Measurements from ENCODE around the gene PTPRT.

The PTPRT gene

DNA sequence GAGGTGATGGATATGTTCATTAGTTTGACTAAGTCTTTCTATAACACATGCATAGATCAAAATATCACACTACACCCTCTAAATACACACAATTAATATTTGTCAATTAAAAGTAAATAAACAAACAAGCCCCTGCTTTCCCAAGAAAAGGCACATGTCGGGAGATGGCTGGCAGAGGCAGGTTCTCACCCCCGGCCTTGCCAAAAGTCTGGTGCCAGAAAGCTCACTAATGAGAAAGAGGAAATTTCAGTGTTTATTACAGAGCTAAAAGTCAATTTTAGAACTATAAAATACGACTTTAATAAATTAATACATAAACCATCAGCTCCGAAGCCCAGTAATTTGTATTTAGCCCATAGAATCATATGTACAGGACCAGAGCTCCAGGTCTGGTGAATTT lies 404.7 kb downstream of the PTPRT start:
- DNase-seq, result no peak

DNA sequence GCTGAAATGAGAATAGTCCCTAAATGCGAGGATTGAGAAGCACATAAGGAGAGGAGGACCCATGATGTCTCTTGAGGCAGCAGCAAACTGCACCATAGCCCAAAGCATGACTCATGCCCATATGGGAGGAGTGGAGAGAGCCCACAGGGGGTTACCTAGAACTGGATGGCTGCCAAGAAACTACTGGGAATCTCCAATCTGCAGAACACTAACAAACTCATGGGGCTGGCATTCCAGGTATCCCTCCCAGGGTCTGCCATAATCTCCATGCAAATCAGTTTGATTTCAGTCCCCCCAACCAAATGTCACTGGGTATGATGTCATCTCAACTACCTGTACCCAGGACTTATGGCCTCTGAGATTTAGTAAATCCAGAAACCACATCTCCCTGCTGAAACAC lies 410.5 kb downstream of the PTPRT start:
- no peak for DNase-seq

DNA sequence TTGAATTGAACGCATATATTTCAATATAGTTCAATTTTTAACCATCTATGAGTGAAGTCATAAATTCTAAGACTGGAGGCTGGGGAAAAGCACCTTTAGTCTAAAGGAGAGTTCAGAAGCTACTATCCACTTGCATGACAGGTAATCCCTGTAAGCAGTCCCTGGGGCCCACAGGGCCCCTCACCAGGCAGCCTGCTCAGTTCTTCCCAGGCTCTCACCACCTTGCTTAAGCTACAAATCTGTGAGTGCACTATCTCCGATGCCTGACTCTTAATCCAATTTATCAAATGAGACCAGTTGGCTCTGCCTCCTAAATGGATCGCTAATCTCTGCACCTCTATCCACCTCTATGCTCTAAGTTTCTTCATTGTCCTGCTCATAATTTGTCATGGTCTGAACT lies 413.8 kb downstream of the PTPRT start:
- no peak for DNase-seq

DNA sequence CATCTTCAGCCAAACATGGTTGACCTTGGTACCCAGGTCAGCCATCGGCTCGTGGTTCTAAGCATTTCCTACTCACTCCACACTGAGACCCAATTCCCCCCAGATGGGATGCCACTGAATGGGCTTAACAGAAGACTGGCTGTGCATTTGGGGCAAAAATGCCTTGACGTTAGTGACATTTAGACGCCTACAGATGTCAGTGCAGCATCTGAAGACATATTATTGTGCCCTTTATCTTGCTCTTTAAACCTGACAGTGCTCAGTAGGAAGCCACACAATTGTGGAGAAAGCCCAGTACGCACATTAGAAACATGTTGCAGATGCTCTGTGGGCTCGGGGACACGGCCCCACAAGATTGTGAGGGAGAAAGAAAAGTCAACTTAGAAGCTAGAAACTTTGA lies 414.7 kb downstream of the PTPRT start:
- no peak for DNase-seq

DNA sequence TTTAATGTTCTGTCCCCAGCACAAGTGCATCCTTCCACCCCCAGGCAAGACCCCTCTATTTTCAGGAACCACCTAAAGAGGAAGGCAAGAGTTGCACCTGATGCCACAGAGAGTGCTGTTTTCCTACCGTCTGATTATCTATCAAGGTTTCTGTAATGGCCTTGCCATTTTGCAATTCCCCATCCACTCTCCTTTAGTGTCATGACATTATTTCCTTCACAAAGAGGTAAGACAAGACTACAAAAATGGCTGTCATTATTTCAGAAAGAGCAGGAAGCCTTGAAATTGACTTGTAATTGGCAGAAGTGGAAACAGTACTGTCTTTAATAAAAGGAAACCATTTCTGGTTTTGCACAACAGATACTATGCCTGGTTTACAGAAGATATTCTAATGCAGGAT lies 426.7 kb downstream of the PTPRT start:
- no peak for DNase-seq

DNA sequence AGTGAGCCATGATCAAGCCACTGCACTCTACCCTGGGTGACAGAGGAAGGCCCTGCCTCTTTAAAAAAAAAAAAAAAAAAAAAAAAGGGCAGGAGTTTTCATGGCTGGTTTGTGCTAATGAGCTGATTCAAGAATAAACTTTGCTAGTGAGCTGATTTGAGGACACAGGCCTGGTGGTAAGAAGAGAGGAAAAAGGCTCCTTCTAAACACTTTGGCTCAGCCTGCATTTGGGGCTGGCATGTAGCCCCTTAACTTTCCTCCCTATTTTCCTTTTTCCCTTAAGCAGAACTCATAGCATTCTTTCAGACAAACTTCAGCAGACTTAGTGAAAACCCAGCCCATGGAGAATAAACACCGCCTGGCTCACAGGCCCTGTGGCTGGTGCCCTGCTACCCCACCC lies 432.7 kb downstream of the PTPRT start:
- DNase-seq, result no peak

DNA sequence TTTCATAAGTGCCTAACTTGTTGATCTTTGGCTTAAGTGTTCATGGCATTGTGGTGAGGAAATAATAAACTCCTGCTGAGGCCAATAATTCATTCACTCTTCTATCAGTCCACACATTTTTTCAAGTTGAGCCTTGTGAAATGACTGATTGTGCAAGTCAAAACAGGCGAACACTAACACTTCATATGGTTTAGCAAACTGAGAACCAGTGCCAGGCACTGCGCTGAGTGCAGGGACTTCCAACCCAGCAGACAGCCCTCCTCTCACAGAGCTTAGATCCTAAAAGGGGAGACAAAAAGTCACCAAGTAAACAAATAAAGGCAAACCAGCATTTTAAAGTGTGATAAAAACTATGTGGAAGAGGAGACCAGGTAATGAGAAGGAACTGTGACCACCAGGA lies 435.0 kb downstream of the PTPRT start:
- DNase-seq, result no peak

DNA sequence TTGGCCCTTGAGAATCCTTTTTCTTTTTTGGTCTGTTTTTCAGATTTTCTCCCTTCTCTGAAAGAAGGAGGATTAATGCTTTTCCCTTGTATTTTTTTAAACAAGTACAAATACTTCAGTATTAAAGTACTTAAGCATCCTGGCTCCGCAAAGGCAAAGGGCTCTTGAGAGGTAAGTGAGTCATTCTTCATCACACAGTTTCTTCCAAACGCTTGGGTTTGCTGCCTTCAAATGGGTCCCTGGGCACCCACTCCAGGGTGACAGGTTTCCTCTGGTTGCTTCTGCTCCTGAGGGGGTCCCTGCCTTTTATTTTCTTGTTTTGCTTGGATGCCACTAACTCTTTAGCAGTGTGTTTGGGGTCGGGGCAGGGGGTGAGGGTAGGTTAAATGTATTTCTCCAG lies 437.1 kb downstream of the PTPRT start:
- no peak for DNase-seq

DNA sequence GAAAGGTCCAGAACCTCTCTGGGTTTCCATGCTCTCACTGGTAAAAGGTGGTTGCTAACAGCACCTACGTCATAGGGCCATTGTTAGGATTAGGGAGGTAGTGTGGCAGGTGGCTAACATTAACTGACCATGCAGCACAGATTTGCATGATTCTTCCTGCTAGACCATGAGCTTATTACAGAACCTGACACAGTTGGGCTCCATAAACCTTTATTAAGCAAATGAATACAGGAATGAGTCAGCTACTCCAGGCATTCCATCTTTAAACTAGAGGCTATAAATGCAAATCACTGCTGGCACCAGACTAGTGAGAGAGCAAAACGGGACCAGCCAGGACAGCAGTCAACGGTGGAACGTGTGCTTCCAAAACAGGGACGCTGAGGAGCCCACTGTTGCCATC lies 440.1 kb downstream of the PTPRT start:
- no peak for DNase-seq

DNA sequence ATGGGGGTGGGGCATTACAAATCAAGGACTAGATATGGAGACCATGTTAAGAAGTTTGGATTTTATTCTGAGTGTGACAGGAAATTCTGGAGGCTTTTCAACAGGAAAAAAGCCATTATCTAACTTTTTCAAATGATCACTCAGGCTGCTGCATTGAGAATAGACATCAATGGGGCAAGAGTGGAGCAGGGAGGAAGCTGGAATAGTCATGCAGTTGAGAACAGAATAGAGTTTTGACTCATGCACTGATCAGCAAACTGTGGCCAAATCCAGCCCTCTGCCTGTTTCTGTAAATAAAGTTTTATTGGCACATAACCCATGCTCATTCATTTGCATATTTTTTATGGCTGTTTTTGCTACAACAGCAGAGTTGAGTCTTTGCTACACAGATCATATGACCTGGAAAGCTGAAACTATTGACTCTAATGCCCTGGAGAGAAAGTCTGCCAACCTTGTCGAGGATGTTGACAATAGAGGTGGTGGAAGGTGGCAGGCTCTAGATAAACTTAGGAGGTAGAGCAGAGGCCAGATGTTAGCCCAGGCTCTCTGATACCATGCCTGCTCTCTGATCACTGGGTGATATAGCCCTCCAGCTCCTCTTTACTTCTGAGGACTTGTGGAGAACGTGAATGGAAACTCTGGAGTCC lies 441.8 kb downstream of the PTPRT start:
- DNase-seq, result no peak

DNA sequence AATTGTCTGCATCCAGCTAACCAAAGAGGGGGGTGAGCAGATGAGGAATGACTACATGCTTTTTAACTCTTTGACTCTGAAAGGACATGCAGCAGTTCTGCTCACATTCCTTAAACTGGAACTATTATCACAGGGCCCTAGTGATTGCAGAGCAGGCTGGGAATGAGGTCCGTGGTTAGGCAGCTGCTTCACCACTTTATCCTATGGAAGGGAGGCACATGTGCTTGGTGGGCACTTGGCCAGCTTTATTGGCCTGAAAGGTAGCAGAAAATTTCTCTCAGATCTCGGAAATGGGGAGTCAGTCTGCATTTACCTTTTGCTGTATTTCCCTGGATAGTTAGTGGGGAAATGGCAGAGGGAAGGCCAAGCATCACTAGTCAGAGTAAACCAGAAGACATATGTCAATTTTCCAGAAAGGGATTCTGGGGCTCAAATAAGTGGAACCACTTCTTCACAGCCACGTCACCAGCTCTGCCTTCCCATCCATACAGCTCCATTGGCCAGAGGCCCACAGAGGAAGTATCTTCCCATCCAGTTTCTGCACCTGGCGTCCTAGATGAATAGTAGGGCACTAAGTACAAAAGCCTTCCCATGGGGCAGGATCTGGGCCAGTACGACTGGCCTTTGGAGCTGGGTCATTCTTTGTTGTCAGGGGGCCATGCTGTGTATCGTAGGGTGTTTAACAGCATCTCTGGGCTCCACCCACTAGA lies 444.8 kb downstream of the PTPRT start:
- DNase-seq, result no peak

DNA sequence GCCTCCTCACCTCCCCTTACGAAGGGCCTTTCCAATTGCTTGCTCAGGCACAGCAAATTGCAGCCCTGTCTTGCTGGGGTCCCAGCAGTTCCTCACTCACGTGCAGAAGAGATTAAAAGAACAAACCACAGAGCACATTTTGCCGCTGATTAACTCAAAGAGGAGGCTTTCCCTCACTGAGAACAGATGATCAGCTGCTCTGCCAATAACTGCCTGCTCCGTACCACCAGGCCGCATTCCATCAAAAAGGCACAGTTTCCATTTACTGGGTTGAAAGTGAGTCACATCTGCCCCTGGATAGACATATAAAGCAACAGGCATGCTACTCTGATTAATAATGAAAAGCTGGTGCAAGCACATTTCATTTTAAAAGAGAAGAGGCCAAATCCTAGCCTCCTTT lies 446.8 kb downstream of the PTPRT start:
- no peak for DNase-seq

DNA sequence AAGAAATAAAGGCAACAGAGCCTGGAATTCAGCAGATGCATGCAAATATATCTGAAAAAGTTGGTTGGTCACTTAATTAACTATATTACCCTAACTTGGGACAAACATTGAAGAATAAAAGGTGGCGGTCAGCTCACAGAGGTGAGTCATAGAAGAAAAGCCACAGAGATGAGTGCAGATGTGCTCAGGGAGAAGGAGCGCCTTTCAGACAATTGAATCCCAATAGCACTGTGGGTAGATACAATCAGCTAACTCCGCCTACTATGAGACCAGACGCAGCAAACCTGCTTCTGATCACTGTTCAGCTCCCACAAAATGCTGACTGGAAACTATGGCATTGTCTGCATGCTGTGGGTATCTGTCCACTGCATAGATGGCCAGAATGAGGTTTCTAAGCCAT lies 447.8 kb downstream of the PTPRT start:
- no peak for DNase-seq

DNA sequence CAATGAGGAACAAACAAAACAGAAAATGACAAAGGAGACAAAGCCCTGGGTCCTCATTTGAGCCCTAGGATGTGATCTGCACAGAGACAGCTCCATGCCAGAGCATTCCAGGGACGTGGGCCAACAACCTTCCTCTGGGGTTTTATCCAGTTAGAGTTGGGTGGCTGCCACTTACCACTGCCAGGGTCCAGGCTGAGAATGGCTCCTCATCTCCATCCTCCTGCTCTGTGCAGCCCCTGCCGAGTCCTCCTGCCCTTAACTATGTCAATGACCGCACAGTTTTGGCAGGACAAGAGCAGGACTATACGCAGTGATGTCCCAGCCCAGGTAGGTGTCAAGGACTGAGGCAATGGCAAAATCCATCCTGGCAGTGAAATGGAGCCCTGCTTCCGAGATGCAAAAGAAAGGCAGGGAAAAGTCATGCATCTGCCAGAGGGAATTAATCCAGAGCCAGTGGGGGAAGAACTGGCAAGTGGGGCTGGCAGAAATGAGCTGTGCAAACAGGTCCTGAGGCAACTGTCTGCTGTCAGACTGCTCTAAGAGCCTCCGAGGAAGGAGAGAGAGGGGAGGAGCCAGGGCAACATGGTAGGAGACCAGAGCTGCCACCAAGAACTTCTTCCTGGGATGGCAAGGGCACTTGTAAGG lies 449.4 kb downstream of the PTPRT start:
- DNase-seq, result no peak

DNA sequence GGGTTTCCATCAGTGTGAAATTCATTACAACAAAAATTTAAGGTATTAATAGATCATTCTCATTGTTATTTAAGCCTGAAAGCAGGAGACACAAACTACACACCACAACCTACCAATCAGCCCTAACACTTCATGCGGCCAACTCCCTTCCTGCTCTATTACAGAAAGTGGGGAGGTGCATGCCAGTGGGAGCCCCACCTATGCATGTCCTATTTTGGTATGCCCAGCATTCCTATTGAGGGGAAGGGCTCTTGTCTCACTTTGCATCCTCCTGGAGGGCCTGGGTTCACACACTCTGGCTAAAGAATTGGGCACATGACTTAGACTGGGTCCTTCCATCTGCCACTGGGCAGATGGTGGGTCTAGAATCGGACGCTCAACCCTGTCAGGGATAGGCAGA lies 450.0 kb downstream of the PTPRT start:
- no peak for DNase-seq

DNA sequence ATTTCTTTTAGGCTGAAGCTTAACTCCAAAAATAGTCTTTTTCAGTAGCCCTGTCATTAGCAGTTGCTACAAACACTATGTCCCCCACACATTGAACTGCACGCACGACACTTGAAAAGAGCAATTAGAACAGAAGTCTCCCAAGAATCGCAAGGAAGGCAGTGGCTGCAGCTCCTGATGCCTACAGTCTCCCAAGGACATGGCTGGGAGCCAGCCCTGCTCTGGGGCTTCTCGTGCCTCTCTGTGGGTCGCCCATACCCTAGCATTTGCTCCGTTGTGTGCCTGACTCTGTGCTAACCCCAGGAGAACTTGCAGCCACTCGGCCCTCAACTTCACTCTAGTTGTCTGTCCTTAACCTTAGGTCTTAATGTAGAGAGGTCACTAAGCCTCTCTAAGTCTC lies 454.2 kb downstream of the PTPRT start:
- no peak for DNase-seq

DNA sequence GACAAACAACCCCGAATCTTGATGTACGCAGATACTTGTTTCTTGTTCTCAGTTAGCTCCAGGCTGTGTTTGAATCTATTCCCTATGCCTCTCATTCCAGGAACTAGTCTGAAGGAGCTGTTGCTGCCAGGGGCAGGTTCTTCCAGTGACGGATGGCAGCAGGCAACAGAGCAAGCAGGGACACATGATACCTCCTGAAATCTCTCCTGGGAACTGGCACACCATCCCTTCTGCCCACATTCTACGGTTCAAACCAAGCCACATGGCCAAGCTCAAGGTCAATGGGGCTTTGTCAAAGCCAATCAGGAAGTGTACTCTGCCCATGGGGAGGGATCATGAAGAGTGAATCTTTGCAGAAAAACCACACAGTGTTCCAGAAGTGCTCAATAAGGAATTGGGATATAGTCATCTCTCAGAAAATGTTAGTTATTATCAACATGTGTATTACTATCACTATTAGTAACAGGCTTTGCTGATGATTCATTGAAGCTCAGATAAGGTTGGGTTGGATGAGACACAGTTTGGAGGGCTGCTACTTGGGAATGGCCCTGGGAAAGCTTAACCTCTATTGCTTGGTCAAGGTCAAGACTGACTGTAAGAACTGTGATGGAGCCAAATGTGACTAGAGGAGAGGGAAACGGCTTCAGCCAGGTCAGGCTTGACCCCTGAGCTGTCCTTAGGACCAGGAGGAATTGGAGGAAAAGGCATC lies 454.9 kb downstream of the PTPRT start:
- no peak for DNase-seq

DNA sequence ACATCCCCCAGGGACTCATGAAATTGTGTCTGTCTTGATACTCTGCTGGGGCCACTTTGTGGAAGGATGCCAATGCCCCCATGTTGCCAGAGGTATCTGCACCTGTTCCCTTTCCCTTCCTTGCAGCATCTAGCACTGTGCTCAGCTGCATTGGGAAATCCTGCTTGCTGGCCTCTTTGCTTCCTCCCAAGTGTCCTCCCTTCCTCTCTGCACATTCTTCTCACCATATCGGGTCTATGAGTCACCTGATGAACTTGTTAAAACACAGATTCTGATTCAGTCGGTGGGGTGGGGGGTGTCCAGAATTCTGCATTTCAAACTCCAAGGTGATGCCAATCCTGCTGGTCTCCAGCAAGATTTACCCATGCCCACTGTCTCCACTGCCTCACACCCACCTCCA lies 467.8 kb downstream of the PTPRT start:
- no peak for DNase-seq

DNA sequence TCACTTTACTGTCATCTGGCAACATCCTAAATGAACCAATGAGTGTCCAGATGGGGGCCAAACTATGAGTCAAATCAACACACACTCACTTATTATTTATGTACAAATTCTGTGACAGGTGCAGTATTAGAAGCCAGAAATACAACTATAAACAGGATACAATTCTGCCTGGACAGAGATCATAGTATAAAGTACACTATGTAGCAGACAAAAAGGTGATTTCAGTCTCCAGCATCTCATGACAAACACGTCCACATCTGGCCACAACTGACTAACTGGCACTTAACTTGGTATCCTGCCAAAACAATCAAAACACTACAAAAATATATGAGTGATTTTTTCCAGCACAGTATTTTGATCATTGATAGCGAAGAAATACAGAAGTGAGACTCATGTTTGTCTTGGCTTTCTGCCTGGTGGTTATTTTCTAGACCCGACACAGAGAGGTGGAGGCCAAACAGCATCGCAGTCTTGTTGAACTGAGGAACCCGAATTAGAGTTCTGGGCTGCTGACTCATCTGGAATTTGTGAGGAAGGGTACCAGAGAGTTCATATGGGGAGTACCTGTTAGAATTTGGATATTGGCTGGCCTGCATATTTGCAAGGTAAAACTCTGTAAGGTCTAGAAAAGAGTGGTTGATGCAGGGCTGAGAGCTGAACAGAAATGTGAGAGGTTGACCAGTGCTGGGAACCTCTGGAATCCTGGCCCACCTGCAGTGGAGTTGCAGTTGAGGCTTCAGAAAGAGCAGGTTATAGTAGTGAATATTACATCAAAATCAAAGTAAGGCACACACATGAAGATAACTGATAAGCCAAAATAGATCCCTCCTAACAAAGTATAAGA lies 475.2 kb downstream of the PTPRT start:
- DNase-seq, result no peak

DNA sequence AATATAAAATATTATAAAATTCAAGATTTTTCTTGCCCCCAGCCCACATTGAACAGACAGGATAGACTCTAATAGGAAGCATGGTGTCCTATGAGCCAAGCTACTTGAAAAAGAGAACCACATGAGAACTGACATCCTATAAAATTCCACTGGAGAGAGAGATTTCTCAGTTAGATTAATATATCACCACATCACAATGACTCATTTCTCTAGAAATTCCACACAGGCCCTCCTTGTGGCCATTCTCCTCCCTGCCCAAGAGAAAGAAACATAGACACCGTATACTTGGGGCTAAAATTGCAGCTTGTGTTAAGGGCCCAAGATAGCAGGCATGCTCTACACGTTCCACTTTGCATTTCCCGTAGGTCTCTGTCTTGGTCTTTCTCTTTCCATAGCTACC lies 481.4 kb downstream of the PTPRT start:
- no peak for DNase-seq

DNA sequence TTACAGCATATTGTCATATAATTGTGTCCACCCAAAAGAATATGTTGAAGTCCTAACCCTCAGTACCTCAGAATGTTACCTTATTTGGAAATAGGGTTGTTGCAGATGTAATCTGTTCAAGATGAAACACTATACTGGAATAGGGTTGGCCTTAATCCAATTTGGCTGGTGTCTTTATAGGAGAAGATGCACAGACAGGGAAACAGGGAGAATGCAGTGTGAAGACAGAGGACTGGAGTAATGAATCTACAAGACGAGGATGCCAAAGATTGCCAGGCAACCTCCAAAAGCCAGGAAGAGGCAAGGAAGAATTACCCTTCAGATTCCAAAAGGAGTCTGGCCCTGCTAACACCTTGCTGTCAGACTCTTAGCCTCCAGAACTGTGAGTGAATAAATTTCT lies 482.9 kb downstream of the PTPRT start:
- DNase-seq, result no peak

DNA sequence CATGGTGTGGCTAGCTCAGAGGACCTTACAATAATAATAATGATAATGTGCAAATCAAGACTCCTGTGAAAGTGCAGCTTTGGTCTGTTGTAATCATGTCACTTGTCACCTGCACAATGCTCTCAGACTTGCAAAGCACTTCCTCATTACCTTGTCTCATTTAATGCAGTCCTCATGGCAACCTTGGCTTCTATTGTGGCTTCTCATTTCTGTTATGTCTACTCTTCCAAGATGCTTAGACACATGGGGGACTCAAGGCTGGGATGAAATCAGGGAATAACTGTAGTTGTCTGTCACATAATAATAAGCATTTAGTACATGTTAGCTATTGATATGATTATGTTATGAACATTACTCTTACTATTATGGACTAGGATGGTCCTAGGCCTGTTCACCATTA lies 484.2 kb downstream of the PTPRT start:
- DNase-seq, result no peak

DNA sequence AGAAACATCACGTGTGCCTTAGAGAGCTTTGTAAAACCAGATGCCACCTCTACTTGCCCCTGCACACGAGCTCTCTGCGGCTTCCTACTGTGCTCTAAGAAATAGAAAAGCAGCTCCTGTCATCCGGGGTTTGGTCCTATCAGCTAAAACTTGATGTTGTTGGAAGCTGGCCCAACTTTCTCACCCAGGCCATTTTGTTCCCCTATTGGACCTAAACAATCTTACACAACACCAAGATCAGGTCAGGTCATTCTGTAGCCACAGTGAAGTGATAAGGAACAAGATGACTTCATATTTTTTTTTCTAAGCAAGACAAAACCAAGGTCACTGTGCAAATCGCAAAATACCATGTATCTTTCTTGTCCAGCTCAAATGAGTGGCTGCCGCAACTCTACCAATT lies 486.0 kb downstream of the PTPRT start:
- DNase-seq, result no peak

Data from left hindlimb (tissue), 1 donor.